ENCODE data around the gene HOXC6. TPM values are rescaled to one million over a fixed set of nuclear protein-coding genes. Genes with fewer than 3 reads are reported as not detected.

Gene HOXC6
- total RNA-seq, 1 experiment from 2014 or later, result 2.8 TPM

DNA sequence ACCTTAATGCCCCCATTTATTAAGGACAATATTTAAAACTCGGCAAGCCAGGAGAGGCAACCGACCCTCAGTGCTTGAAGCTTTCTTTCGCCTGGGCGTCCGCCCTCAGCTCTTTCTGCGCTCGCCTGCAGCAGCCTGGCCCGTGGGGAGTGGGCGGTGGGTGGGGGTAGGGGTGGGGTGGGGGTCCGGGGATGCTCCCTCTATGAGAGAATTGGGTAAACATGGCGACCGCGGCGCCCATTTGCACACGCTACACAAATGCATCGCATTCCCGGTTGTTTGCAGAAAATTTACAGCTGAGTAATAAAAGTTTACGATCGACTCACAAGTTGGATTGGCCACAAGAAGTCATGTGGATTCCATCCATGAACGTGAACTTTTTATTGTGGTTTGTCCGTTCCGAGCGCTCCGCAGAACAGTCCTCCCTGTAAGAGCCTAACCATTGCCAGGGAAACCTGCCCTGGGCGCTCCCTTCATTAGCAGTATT lies 11.7 kb upstream of the HOXC6 start:
- Histone ChIP-seq H3K9me2 (replicated peaks; ENCODE audit: low read length) (no peaks in the 10 kb centered on the region), H3K4me1 (ENCODE audit: insufficient read depth, low read length) (peaks cover 31% of the 10 kb centered on the region), H3K27me3 (ENCODE audit: low read length) (no peaks in the 10 kb centered on the region), H4K20me1 (ENCODE audit: low read length) (no peaks in the 10 kb centered on the region), H3K9ac (ENCODE audit: low read length) (peak overlapping the region; percentile 89), H3K4me2 (ENCODE audit: low read length) (peak overlapping the region; percentile 100), H3K27ac (ENCODE audit: low read length) (peak overlapping the region; percentile 68), H3K79me2 (ENCODE audit: low read length) (peaks cover 45% of the 10 kb centered on the region), H3K36me3 (ENCODE audit: low read depth, low read length) (no peaks in the 10 kb centered on the region), H3K9me3 (ENCODE audit: low read length) (no peaks in the 10 kb centered on the region), H2AFZ (ENCODE audit: low read length) (peak overlapping the region; percentile 95), H3K4me3 (ENCODE audit: low read length) (peak overlapping the region; percentile 96), H3F3A (ENCODE audit: low read length, unreplicated experiment) (no peaks in the 10 kb centered on the region)
- ChIA-PET CTCF (interaction anchor here (0.8 to 1.9 kb wide), 5 partner anchors 8 to 235 kb away, joined by 3 to 23 read pairs (median 4); partner anchors contain the start of genes HOXC5 and HOXC8), POLR2A (ENCODE audit: unreplicated experiment) (interaction anchor here (0.5 to 1.6 kb wide), 2 partner anchors 264 to 309 kb away, joined by 4 to 15 read pairs; partner anchors contain the start of gene HNRNPA1)
- ATAC-seq (peak; percentile 39), DNase-seq (peak; percentile 89)
- no TSS peak for BruUV-seq (replicated peaks)
- intact Hi-C loops (cut with micrococcal nuclease), result no loop called here
- no peak for TF ChIP-seq EZH2 (IDR thresholded peaks at IDR 0.05; ENCODE audit: low read length, unreplicated experiment)

GRCh38 chr12:54017027-54017788 lies 11.0 kb upstream of the HOXC6 start:
- ChIA-PET POLR2A (ENCODE audit: unreplicated experiment) (interaction anchor here (0.5 to 1.6 kb wide), 5 partner anchors 15 to 263 kb away, joined by 3 to 11 read pairs (median 4); partner anchors contain the start of gene HNRNPA1), CTCF (interaction anchor here (0.7 to 1.9 kb wide), 7 partner anchors 8 to 184 kb away, joined by 3 to 23 read pairs (median 12); partner anchors contain the start of genes HOXC5 and HOXC8)
- H3K4me3 ChIP-seq (ENCODE audit: low read length), result peak overlapping the region; percentile 96
- H3F3A ChIP-seq (ENCODE audit: low read length, unreplicated experiment), result no peaks in the 10 kb centered on the region
- peak overlapping the region; percentile 38 for H3K27ac ChIP-seq (ENCODE audit: low read length)
- TF ChIP-seq, protein P1, sequence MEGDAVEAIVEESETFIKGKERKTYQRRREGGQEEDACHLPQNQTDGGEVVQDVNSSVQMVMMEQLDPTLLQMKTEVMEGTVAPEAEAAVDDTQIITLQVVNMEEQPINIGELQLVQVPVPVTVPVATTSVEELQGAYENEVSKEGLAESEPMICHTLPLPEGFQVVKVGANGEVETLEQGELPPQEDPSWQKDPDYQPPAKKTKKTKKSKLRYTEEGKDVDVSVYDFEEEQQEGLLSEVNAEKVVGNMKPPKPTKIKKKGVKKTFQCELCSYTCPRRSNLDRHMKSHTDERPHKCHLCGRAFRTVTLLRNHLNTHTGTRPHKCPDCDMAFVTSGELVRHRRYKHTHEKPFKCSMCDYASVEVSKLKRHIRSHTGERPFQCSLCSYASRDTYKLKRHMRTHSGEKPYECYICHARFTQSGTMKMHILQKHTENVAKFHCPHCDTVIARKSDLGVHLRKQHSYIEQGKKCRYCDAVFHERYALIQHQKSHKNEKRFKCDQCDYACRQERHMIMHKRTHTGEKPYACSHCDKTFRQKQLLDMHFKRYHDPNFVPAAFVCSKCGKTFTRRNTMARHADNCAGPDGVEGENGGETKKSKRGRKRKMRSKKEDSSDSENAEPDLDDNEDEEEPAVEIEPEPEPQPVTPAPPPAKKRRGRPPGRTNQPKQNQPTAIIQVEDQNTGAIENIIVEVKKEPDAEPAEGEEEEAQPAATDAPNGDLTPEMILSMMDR (conservative IDR thresholded peaks at IDR 0.05; ENCODE audit: low read depth, low read length), result peak; percentile 19; the same call in 1 of the 2 replicates
- TF ChIP-seq EZH2phosphoT487 (IDR thresholded peaks at IDR 0.05; ENCODE audit: borderline replicate concordance, low read length) (no peak), EZH2 (IDR thresholded peaks at IDR 0.05; ENCODE audit: low read length, unreplicated experiment) (no peak)
- H3K36me3 ChIP-seq (ENCODE audit: low read depth, low read length), result no peaks in the 10 kb centered on the region
- H3K9me3 ChIP-seq (ENCODE audit: low read length), result no peaks in the 10 kb centered on the region
- DNase-seq (peak; percentile 22), ATAC-seq (peak; percentile 51)
- TSS peak; percentile 53 for BruUV-seq (replicated peaks)
- no peaks in the 10 kb centered on the region for H3K9me2 ChIP-seq (replicated peaks; ENCODE audit: low read length)
- intact Hi-C loops (cut with micrococcal nuclease), result no loop called here
- H2AFZ ChIP-seq (ENCODE audit: low read length), result peak overlapping the region; percentile 87
- peaks cover 51% of the 10 kb centered on the region for H3K79me2 ChIP-seq (ENCODE audit: low read length)
- H3K4me2 ChIP-seq (ENCODE audit: low read length), result peak overlapping the region; percentile 100
- peaks cover 26% of the 10 kb centered on the region for H3K4me1 ChIP-seq (ENCODE audit: insufficient read depth, low read length)
- peak overlapping the region; percentile 89 for H3K9ac ChIP-seq (ENCODE audit: low read length)
- H3K27me3 ChIP-seq (ENCODE audit: low read length), result no peaks in the 10 kb centered on the region
- H4K20me1 ChIP-seq (ENCODE audit: low read length), result no peaks in the 10 kb centered on the region

GRCh38 chr12:54017878-54018467 lies 10.3 kb upstream of the HOXC6 start:
- Histone ChIP-seq H3K79me2 (ENCODE audit: low read length) (peaks cover 58% of the 10 kb centered on the region), H3K36me3 (ENCODE audit: low read depth, low read length) (no peaks in the 10 kb centered on the region), H2AFZ (ENCODE audit: low read length) (peak overlapping the region; percentile 87), H3K4me1 (ENCODE audit: insufficient read depth, low read length) (peaks cover 21% of the 10 kb centered on the region), H3K4me3 (ENCODE audit: low read length) (peak overlapping the region; percentile 96), H3K9ac (ENCODE audit: low read length) (peak overlapping the region; percentile 89), H3K9me3 (ENCODE audit: low read length) (no peaks in the 10 kb centered on the region), H4K20me1 (ENCODE audit: low read length) (no peaks in the 10 kb centered on the region), H3F3A (ENCODE audit: low read length, unreplicated experiment) (no peaks in the 10 kb centered on the region), H3K27me3 (ENCODE audit: low read length) (no peaks in the 10 kb centered on the region), H3K9me2 (replicated peaks; ENCODE audit: low read length) (no peaks in the 10 kb centered on the region), H3K27ac (ENCODE audit: low read length) (peak overlapping the region; percentile 38), H3K4me2 (ENCODE audit: low read length) (peak overlapping the region; percentile 100)
- no TSS peak for BruUV-seq (replicated peaks)
- TF ChIP-seq EZH2 (IDR thresholded peaks at IDR 0.05; ENCODE audit: low read length, unreplicated experiment), result no peak
- TF ChIP-seq, protein P1 (conservative IDR thresholded peaks at IDR 0.05; ENCODE audit: low read depth, low read length), result no peak
- TF ChIP-seq EZH2phosphoT487 (IDR thresholded peaks at IDR 0.05; ENCODE audit: borderline replicate concordance, low read length), result no peak
- CTCF ChIA-PET, result interaction anchor here (0.7 to 1.9 kb wide), 5 partner anchors 9 to 176 kb away, joined by 3 to 23 read pairs (median 16); partner anchors contain the start of genes HOXC5 and HOXC8
- POLR2A ChIA-PET (ENCODE audit: unreplicated experiment), result interaction anchor here (0.5 to 1.6 kb wide), 5 partner anchors 14 to 262 kb away, joined by 3 to 11 read pairs (median 4); partner anchors contain the start of gene HNRNPA1
- ATAC-seq (peak; percentile 73), DNase-seq (peak; percentile 86)
- intact Hi-C loops (cut with micrococcal nuclease), result no loop called here

Measured in PC-3 (cell line).